H9 (cell line): Measurements from ENCODE around the gene CDSN. TPM values are rescaled to one million over a fixed set of nuclear protein-coding genes. Genes with fewer than 3 reads are reported as not detected.

Experiments used
- DNase-seq: peaks from one replicate; pipeline ENCODE4 v3.0.0-alpha.2; 2017
- H2AFZ ChIP-seq: one replicate; pipeline ENCODE4 v1.6.1; 2013; ENCODE audit warnings: mild to moderate bottlenecking, low read length, control low read depth, moderate library complexity
- H2AK5ac ChIP-seq: 2 replicates; pipeline ENCODE4 v1.6.1; 2013; ENCODE audit warnings: low read length, control low read depth, mixed read lengths; ENCODE audit not compliant: insufficient read length
- H2BK120ac ChIP-seq: one replicate; pipeline ENCODE4 v1.6.1; 2013; ENCODE audit warnings: low read depth, mild to moderate bottlenecking, low read length, control low read depth, inconsistent platforms; ENCODE audit not compliant: poor library complexity, severe bottlenecking
- H2BK12ac ChIP-seq: 2 replicates; pipeline ENCODE4 v1.6.1; 2013; ENCODE audit warnings: low read length, control low read depth, mixed read lengths, low read depth; ENCODE audit not compliant: insufficient read length
- H2BK15ac ChIP-seq: 2 replicates; pipeline ENCODE4 v1.6.1; 2013; ENCODE audit warnings: low read depth, low read length, control low read depth
- H2BK20ac ChIP-seq: one replicate; pipeline ENCODE4 v1.6.1; 2013; ENCODE audit warnings: low read depth, mild to moderate bottlenecking, low read length, control low read depth, inconsistent platforms; ENCODE audit not compliant: poor library complexity, severe bottlenecking
- H2BK5ac ChIP-seq: 2 replicates; pipeline ENCODE4 v1.6.1; 2013; ENCODE audit warnings: low read length, control low read depth, mixed read lengths; ENCODE audit not compliant: insufficient read length
- H3K14ac ChIP-seq: 2 replicates; pipeline ENCODE4 v1.6.1; 2013; ENCODE audit warnings: low read length, control low read depth; ENCODE audit not compliant: insufficient read depth
- H3K18ac ChIP-seq: 2 replicates; pipeline ENCODE4 v1.6.1; 2013; ENCODE audit warnings: low read depth, mild to moderate bottlenecking, mixed read lengths, low read length, control low read depth; ENCODE audit not compliant: insufficient read length
- H3K23ac ChIP-seq: 2 replicates; pipeline ENCODE4 v1.6.1; 2013; ENCODE audit warnings: low read length, control low read depth, mixed read lengths, low read depth; ENCODE audit not compliant: insufficient read length
- H3K23me2 ChIP-seq: 2 replicates; pipeline ENCODE4 v1.6.1; 2013; ENCODE audit warnings: low read depth, mild to moderate bottlenecking, mixed read lengths, low read length, control low read depth; ENCODE audit not compliant: insufficient read length, poor library complexity, severe bottlenecking
- H3K27ac ChIP-seq: 2 replicates; pipeline ENCODE4 v1.5.1; 2013; ENCODE audit warnings: low read length, control low read depth, mixed read lengths, low read depth; ENCODE audit not compliant: insufficient read length
- H3K27me3 ChIP-seq: 2 replicates; pipeline ENCODE4 v1.6.1; 2013; ENCODE audit warnings: low read length, control low read depth, inconsistent platforms; ENCODE audit not compliant: insufficient read depth
- H3K4ac ChIP-seq: 2 replicates; pipeline ENCODE4 v1.6.1; 2013; ENCODE audit warnings: low read depth, mild to moderate bottlenecking, control low read depth, inconsistent platforms, low read length, moderate library complexity
- H3K4me1 ChIP-seq: 2 replicates; pipeline ENCODE4 v1.6.1; 2013; ENCODE audit warnings: low read length, control low read depth, inconsistent platforms; ENCODE audit not compliant: insufficient read depth
- H3K4me2 ChIP-seq: 2 replicates; pipeline ENCODE4 v1.6.1; 2013; ENCODE audit warnings: low read length, control low read depth, mixed read lengths; ENCODE audit not compliant: insufficient read length, insufficient read depth
- H3K56ac ChIP-seq: 2 replicates; pipeline ENCODE4 v1.6.1; 2013; ENCODE audit warnings: low read depth, mild to moderate bottlenecking, mixed read lengths, low read length, control low read depth; ENCODE audit not compliant: insufficient read length
- H3K79me1 ChIP-seq: 2 replicates; pipeline ENCODE4 v1.6.1; 2013; ENCODE audit warnings: low read depth, mild to moderate bottlenecking, moderate library complexity, low read length, control low read depth, inconsistent platforms; ENCODE audit not compliant: insufficient read depth, poor library complexity, severe bottlenecking
- H3K79me2 ChIP-seq: 2 replicates; pipeline ENCODE4 v1.6.1; 2013; ENCODE audit warnings: low read length, control low read depth, inconsistent platforms; ENCODE audit not compliant: insufficient read depth
- H3K9ac ChIP-seq: 2 replicates; pipeline ENCODE4 v1.6.1; 2013; ENCODE audit warnings: low read length, control low read depth, mixed read lengths; ENCODE audit not compliant: insufficient read length; ENCODE audit errors: extremely low read depth
- H3K9me3 ChIP-seq: one replicate; pipeline ENCODE4 v1.6.1; 2013; ENCODE audit warnings: low read depth, low read length, inconsistent platforms; ENCODE audit not compliant: control insufficient read depth
- H3T11ph ChIP-seq: one replicate; pipeline ENCODE4 v1.6.1; 2013; ENCODE audit warnings: mild to moderate bottlenecking, low read length, control low read depth, inconsistent platforms
- H4K20me1 ChIP-seq: one replicate; pipeline ENCODE4 v1.6.1; 2013; ENCODE audit not compliant: control insufficient read depth, insufficient read length, insufficient read depth
- H4K5ac ChIP-seq: 2 replicates; pipeline ENCODE4 v1.6.1; 2013; ENCODE audit warnings: low read depth, mild to moderate bottlenecking, mixed read lengths, low read length, control low read depth; ENCODE audit not compliant: insufficient read length
- H4K8ac ChIP-seq: replicated peaks from 2 replicates; pipeline ENCODE4 v1.6.1; 2013; ENCODE audit warnings: low read length, control low read depth, mixed read lengths, low read depth; ENCODE audit not compliant: insufficient read length
- H4K91ac ChIP-seq: 2 replicates; pipeline ENCODE4 v1.6.1; 2013; ENCODE audit warnings: low read depth, mild to moderate bottlenecking, moderate library complexity, mixed read lengths, low read length, control low read depth; ENCODE audit not compliant: insufficient read length
- H3K27ac Mint-ChIP-seq, 3 experiments: 2 replicates in 2 of 3; 3 replicates in 1 of 3; pipeline ENCODE4 v1.8.0; 2020 to 2021; ENCODE audit warnings: mixed read lengths in 3 of 3, mild to moderate bottlenecking in 1 of 3, moderate library complexity in 1 of 3
- H3K27me3 Mint-ChIP-seq: 2 replicates; pipeline ENCODE4 v1.8.0; 2021; ENCODE audit warnings: low read depth, mild to moderate bottlenecking, moderate library complexity, mixed read lengths
- H3K36me3 Mint-ChIP-seq, 3 experiments: 2 replicates in 2 of 3; 3 replicates in 1 of 3; pipeline ENCODE4 v1.8.0; 2020 to 2021; ENCODE audit warnings: low read depth in 3 of 3, mixed read lengths in 3 of 3; ENCODE audit not compliant: insufficient read depth in 1 of 3
- H3K4me1 Mint-ChIP-seq, 2 experiments: 2 replicates each; pipeline ENCODE4 v1.8.0; 2020; ENCODE audit warnings: mixed read lengths in 2 of 2
- H3K4me3 Mint-ChIP-seq, 2 experiments: 2 replicates in 1 of 2; 3 replicates in 1 of 2; pipeline ENCODE4 v1.8.0; 2020 to 2021; ENCODE audit warnings: mild to moderate bottlenecking in 2 of 2, mixed read lengths in 2 of 2, moderate library complexity in 1 of 2
- H3K9me3 Mint-ChIP-seq, 2 experiments: 2 replicates in 1 of 2; 3 replicates in 1 of 2; pipeline ENCODE4 v1.8.0; 2020; ENCODE audit warnings: mild to moderate bottlenecking in 2 of 2, mixed read lengths in 2 of 2, moderate library complexity in 1 of 2
- CTCF ChIP-seq: fragments of 200-600 bp; sonication (generic); conservative IDR thresholded peaks from 3 replicates; pipeline ENCODE4 v1.8.0; 2021; ENCODE audit warnings: antibody characterized with exemption, mild to moderate bottlenecking
- WGBS: extraction: QIAGEN DNeasy Blood & Tissue Kit; methylation state at CpG from one replicate; pipeline ENCODE4 v1.1.7; 2013; ENCODE audit warnings: missing lambda C conversion rate, low lambda C conversion rate, mixed read lengths; ENCODE audit not compliant: insufficient read length; ENCODE audit errors: extremely low coverage; 5-methylcytosine and 5-hydroxymethylcytosine counted together
- total RNA-seq: library from RNA; stranded (reverse); gene quantifications from 2 replicates; pipeline ENCODE4 v1.2.1, GENCODE V29; 2021

The CDSN gene
- total RNA-seq, 1 experiment from 2014 or later: not detected

GRCh38 chr6:31149827-31150447 is 29.7 kb upstream of the CDSN start:
- Histone ChIP-seq H3K56ac (no peak overlapping the region), H3K4me1 (no peaks in the 10 kb centered on the region), H3K18ac (no peak overlapping the region), H2AK5ac (no peak overlapping the region), H2BK120ac (no peak overlapping the region), H2BK20ac (no peak overlapping the region), H3K79me1 (no peaks in the 10 kb centered on the region), H3K23ac (no peak overlapping the region), H3K4ac (no peak overlapping the region), H2BK5ac (no peak overlapping the region), H3K4me2 (no peak overlapping the region), H4K20me1 (no peaks in the 10 kb centered on the region), H4K91ac (no peak overlapping the region), H2BK15ac (no peak overlapping the region), H3K14ac (no peak overlapping the region), H3T11ph (no peak overlapping the region), H3K23me2 (no peaks in the 10 kb centered on the region), H4K5ac (no peak overlapping the region), H2AFZ (no peak overlapping the region), H4K8ac (no peak overlapping the region), H3K27me3 (no peaks in the 10 kb centered on the region), H2BK12ac (no peak overlapping the region), H3K79me2 (no peaks in the 10 kb centered on the region), H3K9ac (no peak overlapping the region), H3K27ac (no peak overlapping the region), H3K9me3 (no peaks in the 10 kb centered on the region)
- no peak overlapping the region for H3K27ac Mint-ChIP-seq
- no CpG with 5 or more reads among the region's 6 CpGs for WGBS
- H3K36me3 Mint-ChIP-seq: peaks cover 35 to 78% (median 75%) of the 10 kb centered on the region in 3 experiments
- no peak for DNase-seq
- H3K4me1 Mint-ChIP-seq: peaks cover 2 to 6% of the 10 kb centered on the region in 2 experiments; a peak in 2 of 4 replicates
- H3K9me3 Mint-ChIP-seq: no peaks in the 10 kb centered on the region
- no peak overlapping the region for H3K4me3 Mint-ChIP-seq
- no peaks in the 10 kb centered on the region for H3K27me3 Mint-ChIP-seq
- TF ChIP-seq CTCF: no peak
